ENCODE results near the gene ITPR1. TPM values are rescaled to one million over a fixed set of nuclear protein-coding genes. Genes with fewer than 3 reads are reported as not detected.

ITPR1 gene
- total and polyA plus RNA-seq, 3 donors from 2014 or later, result 26.5 to 129 (median 59.7) TPM

- peak overlapping the region; percentile 64 to 80 for H3K27ac ChIP-seq
- no peaks in the 10 kb centered on the region for H3K36me3 ChIP-seq (ENCODE audit: low read depth, missing control alignments)
- H3K4me3 ChIP-seq, result peak overlapping the region; percentile 76 to 83
- no peaks in the 10 kb centered on the region for H3K9me3 ChIP-seq
- WGBS, 2 donors, result 3 to 4% methylated on average over 28 of the region's 28 CpGs
- TF ChIP-seq CTCF (IDR thresholded peaks at IDR 0.05) (no peak), POLR2A (IDR thresholded peaks at IDR 0.05) (no peak)
- intact Hi-C loops (cut with DNase I; ENCODE audit: low total_unique reads), result no loop called here
- H3K4me1 ChIP-seq, result peaks cover 20% of the 10 kb centered on the region
- DNase-seq, result peak; percentile 63
- no peaks in the 10 kb centered on the region for H3K27me3 ChIP-seq
Measured at GRCh38 chr3:4493941-4494894, 1.1 kb downstream of the ITPR1 start.

DNA sequence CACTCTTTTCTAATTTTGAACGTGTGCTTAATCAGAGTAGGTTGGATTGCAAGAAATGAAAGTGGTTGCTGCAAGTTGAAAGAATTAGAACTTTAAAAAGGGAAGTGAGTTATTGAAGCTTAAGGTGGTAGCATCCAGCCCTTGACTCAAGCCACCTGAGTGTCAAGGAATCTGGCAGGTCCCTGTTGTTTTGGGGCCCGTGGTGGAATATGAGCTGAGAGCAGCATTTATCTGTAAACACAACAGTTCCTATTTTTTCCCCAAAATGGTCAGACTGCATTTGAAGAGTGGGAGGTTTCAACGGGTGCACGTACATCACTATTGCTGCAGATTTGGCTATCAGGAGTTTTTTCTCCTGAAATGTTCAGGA lies 1.7 kb downstream of the ITPR1 start:
- H3K9me3 ChIP-seq, result no peaks in the 10 kb centered on the region
- 8 to 11% methylated on average over 4 of the region's 4 CpGs for WGBS, 2 donors
- peak overlapping the region; percentile 76 to 83 for H3K4me3 ChIP-seq
- DNase-seq, result peak; percentile 28
- intact Hi-C loops (cut with DNase I; ENCODE audit: low total_unique reads), result no loop called here
- H3K27me3 ChIP-seq, result no peaks in the 10 kb centered on the region
- peak overlapping the region; percentile 64 to 80 for H3K27ac ChIP-seq
- H3K36me3 ChIP-seq (ENCODE audit: low read depth, missing control alignments), result no peaks in the 10 kb centered on the region
- TF ChIP-seq CTCF (IDR thresholded peaks at IDR 0.05), result no peak
- TF ChIP-seq POLR2A (IDR thresholded peaks at IDR 0.05), result no peak
- H3K4me1 ChIP-seq, result peaks cover 20% of the 10 kb centered on the region

- no peak for TF ChIP-seq POLR2A (IDR thresholded peaks at IDR 0.05)
- no peak for TF ChIP-seq CTCF (IDR thresholded peaks at IDR 0.05)
- DNase-seq, result no peak
- 43 to 51% methylated on average over 3 of the region's 3 CpGs for WGBS, 2 donors
- intact Hi-C loops (cut with DNase I; ENCODE audit: low total_unique reads), result no loop called here
- no peaks in the 10 kb centered on the region for H3K27me3 ChIP-seq
- H3K4me1 ChIP-seq, result peaks cover 20% of the 10 kb centered on the region
- peak overlapping the region; percentile 64 to 80 for H3K27ac ChIP-seq
- H3K4me3 ChIP-seq, result peak overlapping the region in 1 of 2 donors; percentile 83
- no peaks in the 10 kb centered on the region for H3K36me3 ChIP-seq (ENCODE audit: low read depth, missing control alignments)
- H3K9me3 ChIP-seq, result no peaks in the 10 kb centered on the region
Measured at GRCh38 chr3:4495294-4496086, 2.3 kb downstream of the ITPR1 start.

GRCh38 chr3:4496087-4496452 lies 2.9 kb downstream of the ITPR1 start:
- Histone ChIP-seq H3K4me1 (peaks cover 20% of the 10 kb centered on the region), H3K9me3 (no peaks in the 10 kb centered on the region), H3K27ac (peak overlapping the region; percentile 21 to 80), H3K4me3 (no peak overlapping the region), H3K27me3 (no peaks in the 10 kb centered on the region), H3K36me3 (ENCODE audit: low read depth, missing control alignments) (no peaks in the 10 kb centered on the region)
- WGBS, 2 donors, result 41 to 43% methylated on average over 3 of the region's 3 CpGs
- TF ChIP-seq CTCF (IDR thresholded peaks at IDR 0.05), result no peak
- TF ChIP-seq POLR2A (IDR thresholded peaks at IDR 0.05), result no peak
- intact Hi-C loops (cut with DNase I; ENCODE audit: low total_unique reads), result no loop called here
- DNase-seq, result no peak
